NCI-H1436 (cell line): ENCODE measurements around the gene CLCC1.
"Not testable (repeated sequence)": the region's sequence is repeated elsewhere in the genome, so short reads cannot be mapped to it uniquely, and the experiment has no call there.

ENCODE experiments used
- DNase-seq: peaks from one replicate; lab custom pipeline; 2025; lab: John Stamatoyannopoulos, UW

CLCC1 gene

GRCh38 chr1:108963052-108963686 is at the start of gene CLCC1:
Gene CLCC1 (minus strand): TSS chr1:108963484. CDS start chr1:108950437, 13,047 bp downstream.
- DNase-seq = peak; percentile 89

GRCh38 chr1:109011335-109011734 is 48.1 kb upstream of the CLCC1 start:
- no peak for DNase-seq

- DNase-seq = not testable (repeated sequence)
These were observed 33.3 kb upstream of the CLCC1 start for GRCh38 chr1:108996622-108997021.

- DNase-seq = no peak
These were observed 19.8 kb upstream of the CLCC1 start for GRCh38 chr1:108983114-108983513.

GRCh38 chr1:108976658-108977057 is 13.4 kb upstream of the CLCC1 start:
- DNase-seq = no peak

GRCh38 chr1:108972951-108973350 is 9.7 kb upstream of the CLCC1 start:
- no peak for DNase-seq

GRCh38 chr1:108969346-108969745 is 6.1 kb upstream of the CLCC1 start:
- DNase-seq = no peak

GRCh38 chr1:108962681-108963051 is 618 bp downstream of the CLCC1 start:
- DNase-seq = no peak

GRCh38 chr1:108961752-108962486 is 1.4 kb downstream of the CLCC1 start:
- DNase-seq = no peak

- no peak for DNase-seq
These were observed 2.1 kb downstream of the CLCC1 start for GRCh38 chr1:108961198-108961597.

GRCh38 chr1:108960719-108961118 is 2.6 kb downstream of the CLCC1 start:
- DNase-seq = no peak

- no peak for DNase-seq
These were observed 5.4 kb downstream of the CLCC1 start for GRCh38 chr1:108957888-108958287.

- DNase-seq = no peak
These were observed 7.4 kb downstream of the CLCC1 start for GRCh38 chr1:108955881-108956280.

GRCh38 chr1:108955111-108955510 is 8.2 kb downstream of the CLCC1 start:
- no peak for DNase-seq

GRCh38 chr1:108953452-108953851 is 9.8 kb downstream of the CLCC1 start:
- no peak for DNase-seq

GRCh38 chr1:108951242-108951641 is 12.0 kb downstream of the CLCC1 start:
- DNase-seq = no peak

- no peak for DNase-seq
These were observed 14.2 kb downstream of the CLCC1 start for GRCh38 chr1:108949044-108949443.

- no peak for DNase-seq
These were observed 15.3 kb downstream of the CLCC1 start for GRCh38 chr1:108947871-108948525.

GRCh38 chr1:108936170-108936569 is 27.1 kb downstream of the CLCC1 start:
- DNase-seq = no peak

GRCh38 chr1:108933944-108934343 is 29.3 kb downstream of the CLCC1 start:
- DNase-seq = no peak

- not testable (repeated sequence) for DNase-seq
These were observed 35.7 kb downstream of the CLCC1 start for GRCh38 chr1:108927565-108927964.

- DNase-seq = no peak
These were observed 37.4 kb downstream of the CLCC1 start for GRCh38 chr1:108925920-108926319.

GRCh38 chr1:108916788-108917187 is 46.5 kb downstream of the CLCC1 start:
- DNase-seq = no peak
